GM20000 (cell line): ENCODE measurements around the gene PMAIP1.

Source experiments
- DNase-seq: peaks from one replicate; pipeline ENCODE4 v3.0.0; 2012; ENCODE audit warnings: low spot score
- CTCF ChIP-seq: IDR thresholded peaks from 2 replicates; pipeline ENCODE4 v1.5.1; 2012; ENCODE audit warnings: mild to moderate bottlenecking, control low read depth; ENCODE audit errors: extremely low read depth, missing control alignments

PMAIP1 gene

DNA sequence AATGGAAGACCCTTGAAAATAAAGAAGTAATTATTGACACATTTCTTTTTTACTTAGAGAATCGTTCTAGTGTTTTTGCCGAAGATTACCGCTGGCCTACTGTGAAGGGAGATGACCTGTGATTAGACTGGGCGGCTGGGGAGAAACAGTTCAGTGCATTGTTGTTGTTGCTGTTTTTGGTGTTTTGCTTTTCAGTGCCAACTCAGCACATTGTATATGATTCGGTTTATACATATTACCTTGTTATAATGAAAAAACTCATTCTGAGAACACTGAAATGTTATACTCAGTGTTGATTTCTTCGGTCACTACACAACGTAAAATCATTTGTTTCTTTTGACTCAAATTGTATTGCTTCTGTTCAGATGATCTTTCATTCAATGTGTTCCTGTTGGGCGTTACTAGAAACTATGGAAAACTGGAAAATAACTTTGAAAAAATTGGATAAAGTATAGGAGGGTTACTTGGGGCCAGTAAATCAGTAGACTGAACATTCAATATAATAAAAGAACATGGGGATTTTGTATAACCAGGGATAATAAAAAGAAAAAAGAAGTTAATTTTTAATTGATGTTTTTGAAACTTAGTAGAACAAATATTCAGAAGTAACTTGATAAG lies 3.3 kb downstream of the PMAIP1 start:
- no peak for DNase-seq
- no peak for TF ChIP-seq CTCF

DNA sequence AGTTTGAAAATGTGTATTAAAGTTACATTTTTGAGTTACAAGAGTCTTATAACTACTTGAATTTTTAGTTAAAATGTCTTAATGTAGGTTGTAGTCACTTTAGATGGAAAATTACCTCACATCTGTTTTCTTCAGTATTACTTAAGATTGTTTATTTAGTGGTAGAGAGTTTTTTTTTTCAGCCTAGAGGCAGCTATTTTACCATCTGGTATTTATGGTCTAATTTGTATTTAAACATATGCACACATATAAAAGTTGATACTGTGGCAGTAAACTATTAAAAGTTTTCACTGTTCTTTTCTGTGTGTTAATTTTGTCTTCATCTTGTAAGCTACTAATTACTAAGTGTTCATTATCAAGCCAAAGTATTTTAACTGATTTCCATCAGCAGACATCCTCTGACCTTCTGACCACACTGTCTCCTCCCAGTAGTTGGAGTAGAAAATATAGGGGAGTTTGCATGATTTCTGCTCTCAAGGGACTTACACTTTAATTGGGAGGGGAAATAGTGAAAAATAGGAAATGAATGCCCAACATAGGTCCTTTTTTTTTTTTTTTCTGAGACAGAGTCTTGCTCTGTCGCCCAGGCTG lies 4.3 kb downstream of the PMAIP1 start:
- TF ChIP-seq CTCF, result no peak
- DNase-seq, result no peak

- DNase-seq, result no peak
- no peak for TF ChIP-seq CTCF
Measured at GRCh38 chr18:59905686-59906091, 5.9 kb downstream of the PMAIP1 start.

DNA sequence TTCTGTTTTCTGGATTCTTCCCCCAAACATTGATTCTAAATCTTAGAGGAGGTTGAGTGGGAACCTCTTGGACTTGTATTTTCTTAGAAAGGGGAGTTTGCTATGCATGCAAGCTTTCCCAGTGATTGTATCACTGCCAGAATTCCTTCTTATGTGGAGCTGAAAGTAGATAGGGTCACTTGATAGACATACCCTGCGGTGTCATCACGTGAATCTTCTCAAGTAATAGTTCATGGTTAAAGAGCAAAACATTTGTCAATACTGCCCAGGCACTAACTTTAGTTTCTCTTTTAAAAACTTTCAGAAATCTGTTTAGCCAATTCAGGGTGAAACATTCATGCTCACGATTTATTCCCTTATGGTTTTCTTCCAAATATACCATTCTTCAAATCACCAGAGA lies 6.4 kb downstream of the PMAIP1 start:
- no peak for DNase-seq
- no peak for TF ChIP-seq CTCF

- TF ChIP-seq CTCF, result no peak
- no peak for DNase-seq
Measured at GRCh38 chr18:59907172-59907571, 7.4 kb downstream of the PMAIP1 start.

DNA sequence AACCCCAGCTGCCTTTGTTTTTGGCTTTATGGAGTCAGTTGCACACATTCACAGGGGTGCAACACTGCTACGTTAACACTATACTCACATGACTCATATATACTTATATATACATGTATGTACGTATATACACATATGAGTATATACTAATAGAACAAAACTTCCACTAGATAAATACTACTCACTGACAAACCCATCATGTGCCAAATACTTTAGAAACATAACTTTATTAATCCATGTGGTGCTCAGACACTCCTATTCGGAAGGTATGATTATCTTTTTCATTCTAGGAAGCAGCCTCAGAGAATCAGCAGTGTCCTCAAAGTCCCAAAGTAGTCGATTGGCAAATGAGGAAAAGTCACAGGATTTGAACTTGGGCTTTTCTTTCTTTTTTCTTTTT lies 7.9 kb downstream of the PMAIP1 start:
- no peak for TF ChIP-seq CTCF
- no peak for DNase-seq

DNA sequence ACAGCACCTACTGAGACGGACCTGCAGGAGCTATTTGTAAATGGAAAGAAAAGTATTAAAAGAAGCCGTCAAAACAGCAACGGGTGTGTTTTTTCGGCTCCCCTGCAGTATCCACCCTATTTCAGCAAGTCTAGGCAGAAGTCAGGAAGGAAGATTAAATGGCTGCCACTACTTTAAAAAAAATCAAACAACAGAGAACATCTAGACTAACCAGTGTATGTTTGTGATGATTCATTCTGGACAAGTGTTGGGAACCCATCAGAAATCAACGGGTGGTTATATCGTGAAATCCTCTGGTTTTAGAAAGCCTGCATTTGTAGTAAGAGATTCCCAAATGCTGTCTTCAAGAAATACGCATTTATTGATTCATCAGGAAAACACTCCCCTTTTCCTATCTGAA lies 9.0 kb downstream of the PMAIP1 start:
- DNase-seq, result no peak

More for the DNA sequence above, 9.0 kb downstream of the PMAIP1 start:
- no peak for TF ChIP-seq CTCF
